NK-92 treated with Interleukin-12 subunit alpha and Interleukin-12 subunit beta, amount 100 ng/mL, for 24 hours (cell line): Measurements from ENCODE around the gene KCNQ4.

Experiments used
- DNase-seq: peaks from one replicate; lab custom pipeline; 2025; lab: John Stamatoyannopoulos, UW

KCNQ4 gene

DNA sequence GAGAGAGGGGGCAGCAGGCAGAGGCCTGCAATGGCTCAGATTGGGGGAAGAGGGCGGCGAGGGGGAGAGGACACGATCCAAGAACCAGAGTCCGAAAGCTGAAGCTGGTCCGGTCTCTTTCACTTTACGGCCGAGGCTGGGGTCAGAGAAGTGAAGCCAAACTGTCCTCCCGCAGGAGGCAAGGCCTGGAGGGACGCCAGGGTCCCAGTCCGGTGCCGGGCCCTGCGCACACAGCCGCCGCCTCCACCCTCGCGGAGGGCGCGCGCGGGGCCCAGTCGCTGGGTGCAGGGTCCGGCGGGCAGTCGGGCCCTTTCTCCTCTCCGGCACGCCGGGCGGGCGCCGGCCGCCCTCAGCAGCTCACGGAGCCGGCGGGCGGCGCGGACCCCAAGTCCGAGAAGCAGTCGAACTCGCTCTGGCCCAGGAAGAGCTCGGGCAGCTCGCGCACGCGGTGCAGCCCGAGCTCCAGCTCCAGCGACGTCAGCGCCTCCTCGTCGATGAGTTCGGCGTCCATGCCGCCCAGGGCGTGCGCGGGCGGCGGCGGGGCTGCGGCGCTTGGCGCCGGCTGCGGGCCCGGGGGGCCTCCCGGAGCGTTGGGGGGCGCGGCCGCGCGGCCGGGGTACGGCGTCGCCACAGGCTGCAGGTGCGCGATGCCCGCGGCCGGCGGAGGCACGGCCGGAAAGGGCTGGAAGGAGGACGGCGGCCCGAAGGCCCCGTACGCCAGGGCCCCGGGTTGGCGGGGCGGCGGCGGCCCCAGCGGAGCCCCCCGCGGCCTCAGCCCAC lies 77.8 kb downstream of the KCNQ4 start:
- no peak for DNase-seq

DNA sequence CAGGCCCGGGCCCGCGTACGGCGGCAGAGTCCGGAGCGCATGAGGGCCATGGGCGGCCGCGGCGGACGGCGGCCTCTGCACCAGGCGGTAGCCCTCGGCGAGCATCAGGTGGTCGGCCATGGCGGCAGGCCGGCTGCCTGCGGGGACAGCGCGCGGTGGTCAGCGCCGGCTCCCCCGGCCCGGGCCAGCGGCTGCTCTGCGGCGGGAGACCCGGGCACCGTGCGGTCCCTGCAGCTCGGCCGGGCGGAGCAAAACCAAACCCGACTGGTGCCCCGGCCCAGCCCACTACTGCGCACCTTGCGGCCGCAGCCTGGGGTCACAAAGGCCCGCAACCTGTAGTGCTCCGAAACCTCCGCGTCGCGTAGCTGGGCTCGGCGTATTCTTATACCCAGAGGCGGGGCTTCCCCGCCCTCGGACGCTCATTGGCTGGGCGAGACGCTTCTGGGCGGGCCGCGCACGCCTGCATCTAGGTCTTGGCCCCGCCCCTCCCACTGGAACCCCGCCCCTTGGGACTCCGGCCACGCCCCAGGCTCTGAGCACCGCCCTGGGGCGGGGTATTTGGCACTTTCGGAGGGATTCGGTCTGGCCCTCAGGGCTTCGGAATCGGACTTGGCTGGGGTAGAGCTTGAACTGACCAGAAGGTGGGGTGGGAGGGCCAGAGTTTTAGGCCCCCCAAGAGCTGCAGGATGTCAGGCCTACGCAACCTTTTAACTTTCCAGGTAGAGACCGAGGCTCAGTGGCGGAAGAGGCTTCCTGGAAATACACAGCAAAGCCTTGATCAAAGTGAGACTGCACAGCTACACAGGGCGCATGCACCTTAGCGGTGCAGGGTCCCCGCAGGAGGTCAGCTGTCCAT lies 78.6 kb downstream of the KCNQ4 start, which contains the start of gene CITED4:
Gene CITED4 (minus strand): TSS at position 356 of the 856 bp plus-strand sequence. CDS start 236 bp downstream, at position 120.
- DNase-seq, result no peak

DNA sequence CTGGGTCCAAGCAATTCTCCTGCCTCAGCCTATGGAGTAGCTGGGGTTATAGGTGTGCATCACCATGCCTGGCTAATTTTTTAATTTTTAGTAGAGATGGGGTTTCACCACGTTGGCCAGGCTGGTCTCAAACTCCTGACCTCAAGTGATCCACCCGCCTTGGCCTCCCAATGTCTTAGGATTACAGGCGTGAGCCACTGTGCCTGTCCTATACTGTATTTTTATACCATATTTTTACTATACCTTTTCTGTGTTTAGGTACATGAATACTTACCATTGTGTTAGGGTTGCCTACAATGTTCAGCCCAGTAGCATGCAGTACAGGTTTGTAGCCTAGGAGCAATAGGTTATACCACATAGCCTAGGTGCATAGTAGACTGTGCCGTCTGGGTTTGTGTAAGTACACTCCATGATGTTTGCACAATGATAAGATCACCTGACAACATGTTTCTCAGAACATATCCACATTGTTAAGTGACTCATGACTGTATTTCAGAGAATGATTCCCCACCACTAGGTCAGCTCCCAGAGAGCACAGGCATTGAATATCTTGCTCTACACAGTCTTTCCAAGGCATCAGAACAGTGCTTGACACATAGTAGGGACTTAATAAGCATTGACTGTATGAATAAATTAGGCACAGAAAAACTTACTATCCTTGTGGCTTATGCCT lies 84.6 kb downstream of the KCNQ4 start:
- no peak for DNase-seq

GRCh38 chr1:40870135-40870728 lies 86.6 kb downstream of the KCNQ4 start:
- no peak for DNase-seq

- no peak for DNase-seq
Measured at GRCh38 chr1:40872276-40872675, 88.7 kb downstream of the KCNQ4 start.

- DNase-seq, result no peak
Measured at GRCh38 chr1:40873863-40874472, 90.4 kb downstream of the KCNQ4 start.

DNA sequence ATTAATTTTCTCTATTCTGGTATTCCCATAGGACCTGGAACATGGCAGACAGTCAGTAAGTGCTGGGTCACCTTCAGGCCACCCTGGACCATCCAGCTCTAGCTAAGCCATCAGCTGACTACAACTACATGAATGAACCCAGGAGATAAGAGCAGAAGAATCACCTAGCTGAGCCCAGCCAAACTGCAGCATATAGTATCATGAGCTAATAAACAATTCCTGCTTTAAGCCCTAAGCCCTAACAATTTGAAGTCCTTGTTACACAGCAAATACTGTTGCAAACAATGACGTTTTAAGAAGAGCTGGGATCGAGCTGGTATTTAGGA lies 92.8 kb downstream of the KCNQ4 start:
- no peak for DNase-seq

DNA sequence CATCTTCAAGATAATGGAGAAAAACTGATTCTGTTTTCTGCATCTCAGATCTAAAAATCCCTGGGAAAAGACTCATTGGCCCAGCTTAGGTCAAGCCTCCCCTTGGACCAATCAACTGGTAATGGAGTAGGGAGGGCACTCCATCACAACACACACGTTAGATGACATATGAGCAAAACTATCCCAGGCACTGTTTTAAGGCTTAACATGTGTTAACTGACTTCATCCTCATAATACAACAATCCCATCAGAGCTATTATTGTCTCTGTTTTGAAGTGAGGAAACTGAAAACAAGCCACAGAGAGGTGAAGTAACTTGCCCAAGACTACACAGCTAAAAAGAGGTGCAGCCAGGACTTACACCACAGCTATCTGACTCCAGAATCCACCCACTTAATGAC lies 93.3 kb downstream of the KCNQ4 start:
- DNase-seq, result no peak

- DNase-seq, result peak; percentile 42
Measured at GRCh38 chr1:40877698-40878097, 94.1 kb downstream of the KCNQ4 start.

DNA sequence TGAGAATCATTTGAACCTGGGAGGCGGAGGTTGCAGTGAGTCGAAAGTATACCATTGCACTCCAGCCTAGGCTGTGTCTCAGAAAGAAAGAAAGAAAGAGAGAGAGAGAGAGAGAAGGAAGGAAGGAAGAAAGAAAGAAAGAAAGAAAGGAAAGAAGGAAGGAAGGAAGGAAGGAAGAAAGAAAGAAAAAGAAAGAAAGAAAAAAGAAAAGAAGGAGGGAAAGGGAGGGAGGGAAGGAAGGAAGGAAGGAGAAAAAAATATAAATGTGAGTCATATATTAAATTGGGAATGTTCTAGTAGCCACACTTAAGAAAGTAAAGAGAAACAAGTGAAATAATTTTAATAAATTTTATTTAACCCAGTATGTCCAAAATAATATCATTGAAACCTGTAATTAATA lies 95.3 kb downstream of the KCNQ4 start:
- DNase-seq, result no peak

GRCh38 chr1:40879482-40880175 lies 96.0 kb downstream of the KCNQ4 start:
- no peak for DNase-seq

GRCh38 chr1:40880813-40881549 lies 97.4 kb downstream of the KCNQ4 start:
- DNase-seq, result no peak

DNA sequence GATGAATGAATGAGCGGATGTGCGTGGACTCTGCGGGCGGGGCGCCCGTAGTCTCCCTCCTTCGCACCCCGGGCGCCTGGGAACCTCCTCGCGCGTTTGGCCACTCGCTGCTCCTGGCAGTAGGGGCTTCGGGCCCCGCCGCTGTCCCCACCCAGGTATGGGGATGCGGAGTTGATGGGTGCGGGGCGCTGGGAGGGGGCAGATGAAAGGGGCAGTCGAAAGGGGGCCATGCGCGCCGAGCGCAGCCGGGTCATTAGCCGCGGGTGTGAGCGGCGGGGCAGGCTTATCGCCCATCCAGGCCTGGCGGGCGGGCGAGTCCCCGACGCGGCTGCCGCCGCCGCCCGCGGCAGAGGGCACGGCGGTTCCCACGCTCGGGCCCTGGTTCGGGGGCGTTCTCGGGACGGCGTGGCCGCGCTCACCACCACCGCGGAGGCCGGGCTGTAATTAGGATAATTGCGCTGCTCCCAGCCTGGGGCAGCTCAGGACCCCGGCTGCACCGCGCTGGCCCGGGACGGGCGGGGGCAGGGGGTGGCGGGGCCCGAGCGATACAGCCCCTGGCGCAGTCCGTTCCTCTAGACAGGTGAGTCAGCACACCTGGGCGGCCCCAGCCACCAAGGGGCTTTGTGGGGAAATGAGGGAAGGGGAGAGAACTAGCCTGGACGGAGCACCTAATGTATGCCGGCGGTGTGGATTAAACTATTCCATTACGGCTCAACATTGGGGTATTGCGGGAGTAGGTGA lies 100.6 kb downstream of the KCNQ4 start:
- no peak for DNase-seq

DNA sequence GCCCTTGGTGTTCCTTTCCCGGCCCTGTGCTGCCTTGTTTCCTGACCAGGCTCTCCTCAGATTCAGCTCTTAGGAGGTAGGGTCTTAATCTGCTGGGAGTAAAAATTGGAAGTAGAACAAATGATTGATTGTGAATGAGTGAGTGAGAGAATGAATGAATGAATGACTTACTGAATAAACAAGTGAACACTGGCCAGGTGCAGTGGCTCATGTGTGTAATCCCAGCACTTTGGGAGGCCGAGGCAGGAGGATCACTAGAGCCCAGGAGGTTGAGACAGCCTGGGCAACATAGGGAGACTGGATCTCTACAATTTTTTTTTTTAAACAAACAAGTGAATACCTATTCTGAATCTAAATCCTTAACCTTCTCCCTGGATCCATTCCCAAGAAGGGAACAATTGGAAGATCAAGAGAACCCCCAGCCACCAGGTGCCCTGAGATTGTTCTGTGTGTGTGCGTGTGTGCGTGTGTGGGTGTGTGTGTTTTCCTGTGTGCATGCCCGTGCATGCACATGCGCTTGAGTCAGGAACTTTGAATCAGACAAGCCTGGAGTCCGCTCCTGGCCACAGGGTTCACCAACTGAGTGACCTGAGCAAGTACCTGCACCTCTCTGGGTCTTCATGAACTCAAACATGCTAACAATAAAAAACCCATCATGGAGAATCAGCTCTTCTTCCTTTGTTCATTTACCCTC lies 102.9 kb downstream of the KCNQ4 start:
- DNase-seq, result no peak

GRCh38 chr1:40887012-40887378 lies 103.4 kb downstream of the KCNQ4 start:
- no peak for DNase-seq

GRCh38 chr1:40887652-40888051 lies 104.1 kb downstream of the KCNQ4 start:
- no peak for DNase-seq
